HL-60 (cell line): ENCODE data around the gene C1orf232.

Experiments used
- POLR2AphosphoS5 ChIP-seq: IDR thresholded peaks from 2 replicates; pipeline ENCODE4 v1.6.1; 2012; ENCODE audit warnings: low read depth
- TF ChIP-seq, protein P1 (sequence below): IDR thresholded peaks from one replicate; pipeline ENCODE4 v1.5.1; 2011; ENCODE audit warnings: low read length, control low read depth, inconsistent platforms; ENCODE audit not compliant: insufficient read depth

DNA sequence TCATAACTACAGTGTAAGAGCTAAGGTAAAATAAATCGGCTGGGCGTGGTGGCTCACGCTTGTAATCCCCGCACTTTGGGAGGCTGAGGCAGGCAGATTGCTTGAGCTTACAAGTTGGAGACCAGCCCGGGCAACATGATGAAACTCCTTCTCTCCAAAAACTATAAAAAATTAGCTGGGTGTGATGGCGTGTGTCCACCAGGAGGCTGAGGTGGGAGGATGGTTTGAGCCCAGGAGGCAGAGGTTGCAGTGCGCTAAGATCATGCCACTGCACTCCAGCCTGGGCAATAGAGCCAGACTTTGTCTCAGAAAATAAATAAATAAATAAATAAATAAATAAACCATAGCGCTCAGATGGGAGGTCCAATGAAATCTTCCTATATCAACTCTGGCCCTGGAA, 26.6 kb downstream of the C1orf232 start:
- TF ChIP-seq, protein P1, sequence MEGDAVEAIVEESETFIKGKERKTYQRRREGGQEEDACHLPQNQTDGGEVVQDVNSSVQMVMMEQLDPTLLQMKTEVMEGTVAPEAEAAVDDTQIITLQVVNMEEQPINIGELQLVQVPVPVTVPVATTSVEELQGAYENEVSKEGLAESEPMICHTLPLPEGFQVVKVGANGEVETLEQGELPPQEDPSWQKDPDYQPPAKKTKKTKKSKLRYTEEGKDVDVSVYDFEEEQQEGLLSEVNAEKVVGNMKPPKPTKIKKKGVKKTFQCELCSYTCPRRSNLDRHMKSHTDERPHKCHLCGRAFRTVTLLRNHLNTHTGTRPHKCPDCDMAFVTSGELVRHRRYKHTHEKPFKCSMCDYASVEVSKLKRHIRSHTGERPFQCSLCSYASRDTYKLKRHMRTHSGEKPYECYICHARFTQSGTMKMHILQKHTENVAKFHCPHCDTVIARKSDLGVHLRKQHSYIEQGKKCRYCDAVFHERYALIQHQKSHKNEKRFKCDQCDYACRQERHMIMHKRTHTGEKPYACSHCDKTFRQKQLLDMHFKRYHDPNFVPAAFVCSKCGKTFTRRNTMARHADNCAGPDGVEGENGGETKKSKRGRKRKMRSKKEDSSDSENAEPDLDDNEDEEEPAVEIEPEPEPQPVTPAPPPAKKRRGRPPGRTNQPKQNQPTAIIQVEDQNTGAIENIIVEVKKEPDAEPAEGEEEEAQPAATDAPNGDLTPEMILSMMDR, result no peak
- TF ChIP-seq POLR2AphosphoS5, result no peak
